Hematopoietic multipotent progenitor cell treated with erythropoietin and hydrocortisone succinate and interleukin-3 and kit ligand, for 8 days (in vitro differentiated cells): ENCODE results near the gene MYLK2.
A peak's percentile ranks its signal among the peaks of the same experiment; 100 is the strongest.

Experiments
- DNase-seq: peaks from one replicate; pipeline ENCODE4 v3.0.0-alpha.2; 2015

Gene MYLK2

DNA sequence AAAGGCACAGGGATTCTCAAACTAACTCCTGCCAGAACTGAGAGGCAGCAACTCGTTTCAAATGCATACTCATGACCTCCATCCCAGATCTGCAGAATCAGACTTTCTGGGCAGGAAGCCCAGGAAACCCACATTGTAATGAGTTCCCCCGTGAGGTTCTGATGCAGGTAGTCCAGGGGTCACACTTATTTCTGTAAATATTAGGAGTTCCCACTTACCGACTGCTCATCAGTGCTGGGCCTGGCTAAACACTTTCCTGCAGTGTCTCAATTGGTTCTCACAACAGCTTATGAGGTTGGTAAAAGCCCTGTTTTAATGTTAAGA, 39.6 kb downstream of the MYLK2 start:
- no peak for DNase-seq

DNA sequence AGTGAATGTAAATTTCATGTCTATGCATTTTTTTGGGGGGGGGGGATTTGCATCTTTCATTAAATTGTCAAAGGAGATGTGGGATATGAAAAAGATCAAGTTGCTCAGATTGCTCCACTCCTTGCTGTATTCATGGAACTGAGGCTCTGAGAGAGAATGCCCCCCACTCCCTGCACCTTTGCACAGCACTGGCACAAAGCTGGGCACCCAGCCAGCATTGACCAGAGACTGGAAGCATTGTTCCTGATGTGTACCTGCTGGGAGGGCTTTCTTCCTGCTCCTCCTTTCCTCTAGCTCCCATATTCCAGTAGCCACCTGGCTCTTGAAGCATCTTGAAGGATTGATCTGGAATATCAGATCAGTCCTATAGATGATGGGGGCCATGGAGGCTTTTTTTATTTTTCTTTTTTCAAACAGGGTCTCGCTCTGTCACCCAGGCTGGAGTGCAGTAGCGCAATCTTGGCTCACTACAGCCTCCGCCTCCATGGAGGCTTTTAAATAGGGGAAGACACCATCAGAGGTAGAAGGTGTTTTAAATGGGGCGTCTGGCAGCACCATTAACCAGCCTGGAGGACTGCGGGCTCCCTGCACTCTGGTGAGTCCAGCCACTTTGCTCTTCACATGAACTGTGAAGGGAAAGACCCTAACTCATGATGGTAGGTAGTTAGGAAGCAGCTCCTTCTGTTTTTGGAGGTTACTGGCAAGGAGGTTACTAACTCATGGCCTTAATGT, 40.3 kb downstream of the MYLK2 start:
- no peak for DNase-seq

DNA sequence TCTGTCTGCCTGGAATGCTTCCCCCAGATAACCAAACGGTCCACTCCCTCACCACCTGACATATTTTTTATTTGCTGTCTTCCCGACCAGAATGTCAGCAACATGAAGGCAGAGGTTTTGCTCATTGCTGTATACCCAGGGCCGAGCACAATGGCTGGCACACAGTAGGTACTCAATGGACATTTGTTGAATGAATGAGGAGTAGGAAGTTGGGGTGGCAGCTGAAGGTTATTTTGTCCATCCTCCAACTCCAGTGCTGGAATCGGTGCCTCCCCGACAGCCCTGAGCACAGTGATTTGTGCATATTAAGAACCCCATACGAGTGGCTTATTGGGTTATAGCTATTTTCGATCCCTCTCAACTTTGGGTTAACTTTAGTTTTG, 40.8 kb downstream of the MYLK2 start:
- no peak for DNase-seq

DNA sequence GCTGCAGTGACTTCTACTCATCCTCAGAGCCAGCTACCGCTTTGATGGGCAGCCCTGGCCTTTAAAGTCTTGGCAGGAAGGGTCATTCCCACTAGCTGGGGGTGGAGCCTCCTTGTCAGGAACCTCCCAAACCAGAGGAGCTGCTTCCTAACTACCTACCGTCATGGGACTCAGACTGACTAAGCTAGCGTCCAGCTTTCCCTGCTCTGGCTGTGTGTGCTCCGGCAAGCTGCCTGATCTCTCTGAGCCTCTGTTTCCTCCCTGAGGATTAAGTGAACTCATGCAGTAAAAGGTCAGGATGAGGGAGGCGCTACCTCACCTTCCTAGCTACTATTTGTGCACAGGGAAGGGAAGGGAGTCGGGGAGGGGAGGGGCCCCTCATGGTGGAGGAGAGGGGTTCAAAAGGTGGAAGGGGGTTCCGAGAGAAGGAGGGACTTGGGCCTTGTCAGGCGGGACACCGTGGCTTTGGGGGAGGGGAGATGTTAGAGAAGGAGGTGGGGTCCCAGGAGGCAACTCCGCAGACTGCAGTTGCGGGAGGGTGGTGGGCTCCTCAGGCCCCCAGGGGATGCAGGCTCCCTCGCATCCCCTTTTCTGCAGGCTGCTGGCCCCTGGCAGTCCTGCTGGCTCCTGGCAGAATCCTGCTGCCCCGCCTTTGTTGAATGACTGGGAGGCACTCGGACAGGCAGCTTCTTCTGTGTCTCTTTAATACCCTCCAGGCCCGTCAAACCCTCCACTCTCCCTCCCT, 41.4 kb downstream of the MYLK2 start:
- no peak for DNase-seq

DNA sequence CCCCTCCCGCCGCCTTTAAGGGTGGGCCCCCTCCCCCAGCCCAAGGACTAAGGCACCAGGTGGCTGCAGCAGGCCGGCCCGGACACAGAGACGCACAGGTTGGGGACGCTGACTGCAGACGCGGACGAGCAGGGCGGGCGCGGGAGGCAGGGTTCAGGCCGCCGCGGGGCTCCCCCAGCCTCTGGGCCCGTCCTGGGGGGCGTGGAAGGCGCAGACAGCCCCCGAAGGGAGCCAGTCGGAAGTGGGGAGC, 41.9 kb downstream of the MYLK2 start:
- no peak for DNase-seq

DNA sequence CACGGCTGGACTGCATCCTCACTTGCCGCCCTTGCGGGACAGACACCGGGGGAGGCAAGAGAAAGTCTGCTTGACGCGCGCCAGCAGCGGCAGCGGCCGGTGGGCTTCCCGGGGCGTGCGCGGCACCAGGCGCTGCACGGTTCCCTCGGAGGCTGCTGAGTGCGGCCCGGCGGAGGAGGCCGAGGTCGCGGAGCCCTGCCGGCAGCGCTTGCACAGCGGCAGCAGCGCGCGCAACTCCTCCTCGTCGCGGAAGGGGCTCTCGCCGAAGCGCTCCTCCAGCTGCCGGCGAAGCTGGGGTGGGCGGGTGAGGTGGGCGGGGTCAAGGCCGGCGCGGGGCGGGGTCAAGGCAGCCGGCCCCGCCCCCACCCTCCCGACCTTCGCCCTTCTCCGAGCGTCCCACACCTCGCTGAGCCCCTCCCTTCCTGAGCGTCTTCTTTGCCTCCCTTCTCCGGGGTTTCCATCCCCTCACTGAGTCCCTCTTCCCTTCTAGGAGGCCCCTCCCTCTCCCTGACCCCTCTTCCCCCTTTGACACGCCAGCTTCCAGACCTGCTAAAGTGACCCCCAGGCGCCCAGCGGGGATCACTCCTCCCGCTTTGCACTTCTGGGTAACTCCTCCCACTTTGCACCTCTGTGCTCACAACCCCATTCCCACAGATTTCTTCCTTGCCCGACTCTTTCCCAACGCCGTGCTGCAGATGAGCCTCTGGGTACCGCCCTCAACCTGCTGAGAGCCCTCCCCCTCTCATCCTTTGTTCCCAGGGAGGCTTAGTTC, 42.4 kb downstream of the MYLK2 start:
- peak; percentile 48 for DNase-seq

DNA sequence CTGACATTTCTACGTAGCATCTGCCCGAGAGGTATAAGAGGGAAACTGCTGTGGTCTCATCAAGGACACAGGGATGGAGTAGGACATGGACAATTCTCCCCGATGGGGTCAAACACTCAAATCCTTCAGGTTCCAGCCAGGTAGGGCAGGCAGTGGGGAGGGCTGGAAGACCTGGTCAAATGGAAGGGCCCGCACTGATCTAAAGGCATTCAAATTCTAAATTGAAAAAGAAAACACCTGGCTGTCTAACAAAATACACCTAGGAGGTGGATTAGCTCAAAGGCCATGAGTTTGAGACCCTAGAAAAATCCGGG, 43.0 kb downstream of the MYLK2 start:
- no peak for DNase-seq

DNA sequence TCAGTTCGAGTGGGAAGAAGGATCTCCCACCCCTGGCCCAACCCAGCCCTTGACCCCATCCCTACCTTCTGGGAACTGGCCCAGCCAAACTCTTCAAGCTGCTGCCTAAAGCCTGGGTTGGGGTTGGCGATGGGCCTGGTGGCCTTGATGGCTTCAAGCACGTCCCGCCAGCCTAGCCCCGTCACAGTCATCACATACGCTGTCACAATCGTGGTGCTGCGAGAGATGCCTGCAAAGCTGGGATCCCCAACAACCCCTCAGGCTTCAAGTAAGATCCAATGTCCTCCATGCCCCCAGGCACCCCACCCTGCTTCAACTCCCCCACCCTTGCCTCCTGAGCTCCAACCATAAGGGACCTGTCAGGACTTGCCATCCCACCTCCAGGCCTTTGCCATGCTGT, 43.4 kb downstream of the MYLK2 start:
- no peak for DNase-seq

DNA sequence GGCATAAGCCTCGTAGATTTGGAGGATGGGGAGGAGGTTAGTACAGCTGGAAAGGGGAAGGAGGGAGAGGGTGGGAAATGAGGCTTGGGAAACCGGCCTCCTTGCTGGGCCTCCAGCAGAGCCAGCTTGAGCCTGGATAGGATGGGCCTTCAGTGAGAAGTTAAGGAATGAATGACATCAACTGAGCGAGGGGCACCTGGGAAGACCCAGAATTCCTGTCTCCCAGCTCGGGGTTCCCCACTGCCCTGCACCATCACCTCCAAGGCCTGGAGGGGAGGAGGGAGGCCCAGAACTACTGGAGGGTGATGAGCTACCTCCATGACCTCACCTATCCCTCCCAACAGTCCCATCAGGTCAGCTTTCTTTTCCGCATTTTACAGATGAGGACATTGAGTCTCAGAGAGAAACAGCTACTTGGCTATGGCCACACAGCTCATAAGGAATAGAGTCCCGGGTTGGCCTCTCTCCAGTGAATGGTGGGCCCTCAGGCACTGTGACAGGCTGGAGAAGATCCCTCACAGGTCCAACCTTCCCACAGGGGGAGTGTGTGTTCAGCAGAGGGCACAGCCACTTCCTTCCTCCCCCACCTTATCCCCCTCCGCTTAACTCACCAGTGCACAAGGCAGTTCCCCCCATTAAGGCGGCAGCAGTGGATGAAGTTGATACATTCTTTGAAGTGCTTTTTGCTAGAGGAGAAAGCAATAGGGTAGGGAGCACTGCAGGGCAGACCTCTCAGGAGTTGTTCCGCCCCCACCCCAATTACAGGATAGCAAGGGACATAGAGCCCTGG, 44.3 kb downstream of the MYLK2 start:
- DNase-seq: no peak

DNA sequence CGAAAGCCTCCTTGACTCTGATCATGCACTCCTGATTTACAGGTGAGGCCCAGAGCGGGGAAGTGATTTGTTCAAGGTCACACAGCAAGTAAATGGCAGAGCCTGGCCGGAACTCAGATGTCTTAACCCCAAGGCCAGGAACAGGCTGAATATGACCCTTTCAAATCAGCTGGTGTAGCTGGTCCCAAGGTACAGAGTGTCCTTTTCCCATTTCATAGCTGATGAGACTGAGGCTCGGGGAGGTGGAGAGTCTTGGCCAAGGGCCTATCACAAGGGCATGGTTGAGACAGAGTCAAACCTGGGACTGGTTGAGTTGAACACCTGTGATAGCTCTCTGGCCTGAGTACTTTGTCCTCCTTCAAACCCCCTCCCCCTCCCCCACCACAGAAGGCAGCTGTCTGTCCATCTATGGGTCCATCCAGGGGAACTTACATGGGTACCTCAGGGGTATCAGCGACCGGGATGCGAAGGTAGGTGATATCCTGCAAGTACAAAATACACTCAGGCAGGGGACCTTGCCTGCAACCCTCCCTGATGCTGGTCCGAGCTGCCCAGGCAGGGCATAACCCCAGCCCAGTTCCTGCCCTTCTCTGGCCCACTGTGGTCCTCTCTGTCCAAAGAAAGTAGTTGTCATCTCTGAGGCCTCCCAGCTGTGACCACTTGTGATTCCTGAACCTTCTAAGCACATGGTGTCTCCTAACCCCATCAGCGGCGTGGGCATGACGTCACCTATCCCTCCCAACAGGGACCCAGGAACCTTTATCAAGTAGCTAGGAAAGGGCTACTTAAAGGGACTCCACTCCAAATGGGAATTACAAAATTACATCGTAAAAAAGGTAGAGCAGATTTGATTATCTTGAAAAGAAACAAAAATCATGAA, 45.6 kb downstream of the MYLK2 start:
- DNase-seq: no peak

DNA sequence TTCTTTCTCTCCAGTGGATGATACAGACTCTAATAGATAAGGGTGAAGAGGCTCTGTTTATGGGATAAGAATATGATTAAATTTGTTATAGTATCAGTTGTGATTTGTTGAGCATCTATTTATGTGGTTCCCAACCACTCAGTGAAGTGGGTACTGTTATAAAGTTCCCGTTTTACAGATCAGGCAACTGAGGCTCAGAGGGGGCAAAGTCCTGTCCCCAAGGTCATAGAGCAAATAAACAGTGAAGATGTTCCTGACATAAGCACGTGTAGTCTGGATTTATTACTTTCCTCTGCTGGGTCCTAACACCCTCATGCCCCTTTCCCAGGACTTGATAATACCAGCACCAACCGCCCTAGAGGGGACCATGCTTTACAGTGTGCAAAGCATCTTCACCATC, 47.1 kb downstream of the MYLK2 start:
- no peak for DNase-seq

DNA sequence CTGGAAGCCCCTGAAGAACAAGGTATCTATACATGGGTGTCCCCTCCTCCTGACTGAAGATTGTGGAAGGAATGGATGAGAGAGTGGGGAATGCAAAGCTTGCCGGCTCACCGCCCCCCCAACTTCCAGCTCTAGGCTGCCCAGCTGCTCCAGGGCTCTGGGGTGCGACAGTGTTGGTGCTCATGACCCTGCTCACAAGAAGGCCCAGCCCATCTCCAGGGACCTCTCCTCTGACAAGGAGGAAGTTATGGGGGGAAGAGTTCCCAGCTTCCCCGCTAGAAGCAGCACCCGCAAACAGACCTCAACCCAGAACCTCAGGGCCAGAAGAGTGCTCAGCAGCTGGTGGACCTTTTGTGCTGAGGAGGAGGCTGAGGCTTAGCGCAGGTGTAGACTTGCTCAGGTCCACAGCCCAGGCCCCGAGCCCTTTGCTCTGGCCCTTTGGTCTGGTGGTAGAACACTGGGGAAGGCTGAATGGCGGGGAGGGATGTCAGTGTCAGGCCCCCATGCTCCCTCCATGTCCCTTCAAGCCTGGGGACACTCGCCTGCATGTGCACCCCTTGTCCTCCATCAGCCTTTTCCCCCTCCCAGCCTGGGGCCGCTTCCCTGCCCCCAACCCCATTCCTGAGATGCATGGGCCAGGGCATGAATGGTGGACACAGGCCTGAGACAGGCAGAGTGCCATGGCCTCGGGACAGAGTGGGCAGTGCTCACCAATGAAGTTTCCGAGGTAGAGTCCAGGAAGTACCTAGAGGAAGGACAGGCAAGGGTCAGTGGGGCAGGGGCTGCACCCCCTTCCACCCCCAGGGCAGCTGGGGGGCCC, 49.9 kb downstream of the MYLK2 start:
- DNase-seq: no peak

DNA sequence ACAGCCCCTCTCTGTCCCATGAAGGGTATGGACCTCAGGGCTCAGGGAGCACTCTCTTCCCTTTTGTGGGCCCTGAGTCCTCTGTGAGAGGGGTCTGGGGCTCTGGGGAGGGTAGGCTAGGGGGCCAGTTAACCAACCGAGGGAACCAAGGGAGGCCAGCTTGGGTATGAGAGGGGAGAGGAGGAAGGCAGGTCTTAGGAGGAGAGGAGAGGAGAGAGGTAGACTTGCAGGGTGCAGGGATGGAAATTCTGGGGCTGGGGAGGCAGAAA, 50.5 kb downstream of the MYLK2 start:
- DNase-seq: no peak

DNA sequence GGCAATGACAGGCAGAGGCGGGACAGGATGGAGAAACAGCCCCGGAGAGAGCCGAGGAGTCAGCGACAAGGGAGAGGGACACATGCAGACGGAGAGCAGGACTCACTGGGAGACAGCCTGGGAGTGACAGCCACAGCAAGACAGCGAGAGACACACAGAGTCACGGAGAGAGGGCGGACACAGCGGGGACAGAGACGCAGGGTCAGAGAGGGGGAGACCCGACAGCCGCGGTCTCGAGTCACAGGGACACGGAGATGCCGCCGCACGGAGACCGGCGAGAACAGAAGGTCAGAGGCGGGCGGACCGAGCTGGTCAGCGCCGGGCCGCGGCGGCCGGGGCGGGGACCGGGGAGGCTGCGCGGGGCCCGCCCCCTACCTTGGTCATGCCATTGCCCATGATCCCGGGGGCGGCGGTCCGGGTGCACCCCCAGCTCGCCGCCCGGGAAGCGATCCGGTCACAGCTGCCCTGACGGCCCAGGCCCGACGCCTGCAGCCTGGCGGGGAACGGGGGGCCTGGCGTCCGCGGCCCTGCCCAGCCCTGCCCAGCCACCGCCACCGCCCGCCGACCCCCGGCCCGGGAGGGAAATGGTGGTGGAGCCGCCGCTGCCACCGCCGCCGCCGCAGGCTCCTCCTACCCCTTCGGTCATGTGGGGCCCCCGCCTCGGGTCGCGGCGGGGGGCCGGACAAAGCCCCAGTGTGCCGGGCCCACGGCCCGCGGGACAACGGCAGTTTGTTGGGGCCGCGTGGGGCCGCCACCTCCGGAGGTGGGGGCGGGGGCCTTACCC, 51.0 kb downstream of the MYLK2 start, which contains the start of the genes DUSP15 and TTLL9:
DUSP15 (minus strand) TSS at position 586 of the 784 bp plus-strand sequence; CDS start at position 396, 190 bp downstream.
TTLL9 (plus strand) TSS at position 693 of the 784 bp plus-strand sequence. CDS start 493 bp downstream, outside the sequence.
- DNase-seq: no peak

DNA sequence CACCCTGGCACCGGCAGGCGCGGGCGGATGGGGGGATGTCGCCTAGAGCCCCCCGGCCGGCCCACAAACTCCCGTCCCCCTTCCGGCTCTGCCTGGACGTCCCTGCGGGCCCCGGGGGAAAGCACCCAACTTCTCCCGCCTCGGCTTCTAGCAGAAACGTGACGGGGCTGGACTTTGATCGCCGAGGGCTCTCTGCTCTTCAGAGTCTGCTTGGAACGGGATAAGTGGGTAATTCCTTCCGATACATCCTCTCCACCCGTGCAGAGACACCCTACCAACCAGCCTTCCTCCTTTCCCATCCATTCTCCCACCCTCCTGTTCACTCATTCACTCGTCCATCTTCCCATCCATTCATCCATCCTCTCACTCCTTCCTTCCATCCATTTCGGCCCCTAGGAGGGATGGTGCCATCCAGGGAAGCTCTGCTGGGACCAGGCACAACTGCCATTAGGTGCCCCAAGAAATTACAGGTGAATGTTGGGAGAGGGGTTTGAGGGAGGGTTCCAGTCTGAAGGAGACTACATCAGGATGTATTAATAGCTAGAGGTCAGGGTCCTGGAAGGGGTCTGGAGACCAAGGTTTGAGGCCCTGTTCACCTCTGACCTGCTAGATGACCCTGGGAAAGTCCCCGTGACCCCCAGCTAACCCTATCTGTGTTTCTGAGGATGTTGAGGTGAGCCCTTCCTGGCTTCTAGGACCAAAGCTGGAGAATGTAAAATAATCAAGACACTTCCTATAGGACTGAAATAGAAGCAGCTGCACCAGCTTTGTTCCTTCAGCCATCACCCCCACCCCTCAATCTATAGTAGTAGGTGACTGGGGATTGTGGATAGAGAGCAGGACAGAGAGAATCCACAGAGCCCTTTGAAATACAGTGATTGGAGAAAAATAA, 51.8 kb downstream of the MYLK2 start:
- DNase-seq: no peak

DNA sequence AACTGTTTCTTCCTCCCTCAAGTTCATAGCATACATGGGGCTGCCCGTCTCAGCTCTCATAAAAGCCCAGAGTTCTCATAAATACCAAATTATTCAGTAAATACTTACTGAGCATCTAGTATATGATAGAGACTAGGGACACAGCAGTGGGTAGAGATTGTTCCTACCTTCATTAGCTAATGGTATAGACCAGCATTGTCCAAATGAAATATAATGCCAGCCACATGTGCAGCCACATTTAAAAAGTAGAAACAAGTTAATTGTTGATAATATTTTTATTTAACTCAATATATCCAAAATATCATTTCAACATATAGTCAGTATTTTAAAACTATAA, 52.4 kb downstream of the MYLK2 start:
- no peak for DNase-seq

DNA sequence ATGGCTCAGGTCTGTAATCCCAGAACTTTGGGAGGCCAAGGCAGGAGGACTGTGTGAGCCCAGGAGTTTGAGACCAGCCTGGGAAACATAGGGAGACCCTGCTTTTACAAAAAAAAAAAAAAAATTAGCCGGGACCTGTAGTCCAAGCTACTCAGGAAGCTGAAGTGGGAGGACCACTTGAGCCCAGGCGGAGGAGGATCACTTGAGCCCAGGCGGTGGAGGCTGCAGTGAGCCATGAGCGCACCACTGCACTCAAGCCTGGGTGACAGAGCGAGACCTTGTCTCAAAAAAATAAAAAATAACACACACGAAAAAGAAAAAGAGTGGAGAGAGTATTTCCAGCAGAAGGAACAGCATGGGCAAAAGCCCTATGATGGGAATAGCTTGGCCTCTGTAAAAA, 53.2 kb downstream of the MYLK2 start:
- DNase-seq: no peak

DNA sequence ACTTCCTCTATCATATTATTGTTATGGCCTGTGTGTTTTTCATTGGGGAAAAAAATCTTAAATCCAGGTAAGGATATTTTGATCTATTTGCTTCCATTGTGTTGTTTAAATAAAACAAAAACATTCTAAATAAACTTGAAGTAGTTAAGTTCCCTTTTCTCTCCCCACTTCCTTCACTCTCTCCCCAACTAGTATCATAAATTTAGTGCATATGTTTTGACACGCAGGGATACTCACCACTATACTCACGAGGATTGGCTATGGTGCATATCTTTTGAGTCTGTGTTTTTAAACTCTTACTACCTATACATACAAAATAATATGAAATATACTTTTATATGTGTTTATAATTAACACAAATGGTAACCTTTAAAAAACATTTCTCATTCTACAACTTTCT, 56.5 kb downstream of the MYLK2 start:
- DNase-seq: no peak

DNA sequence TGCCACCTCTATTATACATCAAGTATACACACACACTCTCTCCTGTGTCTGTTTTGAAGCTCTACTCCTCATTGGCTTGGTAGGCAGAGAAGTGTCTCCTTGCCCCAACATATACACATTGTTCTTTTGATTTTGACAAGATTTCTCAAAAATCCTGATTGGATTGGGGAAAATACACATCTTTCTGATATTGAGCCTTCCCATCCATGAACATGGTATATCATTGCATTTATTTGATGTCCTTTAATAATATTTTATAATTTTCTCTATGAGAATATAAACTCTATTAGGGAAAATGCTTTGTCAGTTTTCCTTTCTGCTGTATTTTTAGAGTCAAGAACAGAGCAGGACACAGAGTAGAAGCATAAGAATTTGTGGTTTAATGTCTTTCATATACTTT, 58.5 kb downstream of the MYLK2 start:
- DNase-seq: no peak
